Measurements from ENCODE around the gene RAB1B. TPM values are rescaled to one million over a fixed set of nuclear protein-coding genes. Genes with fewer than 3 reads are reported as not detected.
"Not testable (repeated sequence)": the region's sequence is repeated elsewhere in the genome, so short reads cannot be mapped to it uniquely, and the experiment has no call there.

RAB1B gene
- total RNA-seq, 2 donors from 2014 or later, result 116 to 178 TPM

DNA sequence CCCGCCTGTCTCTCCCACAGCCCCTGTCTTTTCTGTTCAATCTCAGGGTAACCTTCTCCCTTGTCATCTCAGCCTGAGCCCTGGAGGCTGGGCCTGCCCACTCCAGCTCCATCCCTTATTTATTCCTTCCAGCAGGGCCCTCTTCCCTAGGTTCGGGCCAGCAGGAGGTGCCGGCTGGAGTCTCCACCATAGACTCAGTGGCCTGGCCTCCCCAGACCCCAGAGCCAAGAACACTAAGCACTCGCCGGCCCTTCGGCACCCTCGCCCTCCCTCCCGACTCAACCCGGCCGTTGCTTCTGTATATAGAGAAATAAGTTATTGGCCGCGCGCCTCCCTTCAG, 1.4 kb upstream of the RAB1B start:
- ATAC-seq (replicated peaks), result no peak
- H3K27me3 Mint-ChIP-seq, result no peaks in the 10 kb centered on the region
- H3K36me3 Mint-ChIP-seq (ENCODE audit: low read depth), result peaks cover 77% of the 10 kb centered on the region
- peaks cover 16% of the 10 kb centered on the region for H3K4me1 Mint-ChIP-seq
- H3K27ac Mint-ChIP-seq, result peak overlapping the region; percentile 100
- H3K9me3 Mint-ChIP-seq, result no peaks in the 10 kb centered on the region
- H3K4me3 Mint-ChIP-seq, result peak overlapping the region; percentile 99

DNA sequence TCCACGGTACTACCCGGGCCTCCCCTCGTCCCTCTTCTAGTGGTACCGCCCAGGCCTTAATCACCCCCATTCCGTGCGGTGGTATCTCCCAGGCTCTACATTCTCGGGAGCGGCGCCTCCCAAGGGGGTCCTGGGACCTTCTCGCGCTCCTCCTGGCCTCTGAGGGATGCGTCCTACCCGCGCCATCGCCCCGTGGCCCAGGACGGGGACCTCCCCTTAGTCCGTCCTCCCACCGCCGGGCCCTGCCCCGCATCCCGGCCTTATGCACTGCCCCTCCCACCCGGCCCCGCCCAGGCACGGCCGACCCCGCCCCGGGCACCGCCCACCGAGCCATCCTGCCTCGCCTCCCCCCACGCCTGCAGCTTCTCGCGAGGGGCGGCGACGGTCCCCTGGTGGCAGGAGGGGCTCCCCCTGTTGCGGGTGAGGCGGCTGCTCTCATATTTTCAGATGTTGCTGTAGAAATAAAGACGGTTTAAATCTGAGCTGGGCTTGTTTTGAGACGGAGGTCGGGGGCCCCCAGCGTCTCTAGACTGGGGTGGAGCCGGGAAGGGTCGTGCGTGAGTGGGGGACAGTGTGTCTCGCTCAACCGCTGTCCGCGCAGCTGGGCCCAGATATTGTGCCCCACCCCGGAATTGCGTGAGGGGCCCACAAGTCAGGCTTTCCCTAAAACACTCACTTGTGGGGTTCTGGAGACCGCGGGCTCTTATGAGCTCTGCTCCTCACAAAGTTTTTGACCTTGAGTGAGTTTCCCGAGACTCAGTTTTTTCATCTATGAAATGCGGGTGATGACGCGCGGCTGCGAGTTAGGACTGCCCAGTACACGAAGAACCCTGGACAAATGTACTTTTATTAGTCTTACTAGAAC, 828 bp upstream of the RAB1B start:
- Mint-ChIP-seq H3K4me1 (peaks cover 16% of the 10 kb centered on the region), H3K4me3 (peak overlapping the region; percentile 99), H3K27me3 (no peaks in the 10 kb centered on the region), H3K36me3 (ENCODE audit: low read depth) (peaks cover 77% of the 10 kb centered on the region), H3K9me3 (no peaks in the 10 kb centered on the region), H3K27ac (peak overlapping the region; percentile 100)
- ATAC-seq (replicated peaks), result peak; percentile 70

DNA sequence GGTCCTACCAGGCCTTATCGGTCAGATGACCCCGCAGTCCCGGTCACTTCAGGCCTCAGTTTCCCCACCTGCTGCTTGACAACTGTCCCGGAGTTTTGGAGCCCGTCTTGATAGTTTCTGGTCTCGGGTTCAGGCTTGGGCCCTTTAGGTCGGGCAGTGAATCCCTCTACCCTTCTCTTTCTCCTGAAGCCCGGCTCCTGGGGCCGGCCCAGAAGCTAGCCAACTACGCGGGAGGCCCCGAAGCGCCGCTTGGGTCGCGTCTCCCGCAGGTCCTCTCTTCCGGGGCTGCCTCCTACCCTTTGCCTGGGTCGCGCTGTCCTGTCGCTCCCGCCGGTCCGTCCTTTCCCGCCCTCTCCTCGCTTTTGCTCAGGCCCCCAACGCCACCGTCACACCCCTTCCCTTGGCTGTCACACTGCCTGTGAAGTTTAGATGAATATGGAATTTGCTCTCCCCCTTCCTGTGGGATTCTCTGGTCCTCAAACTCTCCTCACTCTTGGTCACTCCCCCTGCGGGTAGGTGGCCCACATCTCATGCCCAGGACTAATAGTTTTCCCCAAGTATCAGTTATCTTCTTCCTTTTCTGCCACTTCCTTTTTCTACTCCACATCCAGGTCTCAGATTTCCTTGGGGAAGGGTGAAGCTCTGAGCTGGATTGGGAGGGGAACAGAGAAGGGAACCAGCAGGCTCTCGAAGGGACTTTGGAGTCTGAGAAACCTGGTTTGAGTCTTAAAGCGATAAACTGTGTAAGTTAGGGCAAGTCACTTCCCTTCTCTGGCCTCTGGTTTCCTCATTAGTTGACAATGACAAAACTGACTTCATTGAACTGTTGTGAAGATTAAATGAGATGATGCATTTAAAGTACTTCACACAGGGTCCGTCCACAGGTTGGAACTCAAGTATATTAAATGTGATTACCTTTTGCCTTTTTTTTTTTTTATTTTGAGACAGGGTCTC, 790 bp downstream of the RAB1B start:
- no peak for ATAC-seq (replicated peaks)
- peak overlapping the region; percentile 99 for H3K4me3 Mint-ChIP-seq
- peak overlapping the region; percentile 100 for H3K27ac Mint-ChIP-seq
- H3K36me3 Mint-ChIP-seq (ENCODE audit: low read depth), result peaks cover 77% of the 10 kb centered on the region
- H3K4me1 Mint-ChIP-seq, result peaks cover 20% of the 10 kb centered on the region
- H3K9me3 Mint-ChIP-seq, result no peaks in the 10 kb centered on the region
- no peaks in the 10 kb centered on the region for H3K27me3 Mint-ChIP-seq

DNA sequence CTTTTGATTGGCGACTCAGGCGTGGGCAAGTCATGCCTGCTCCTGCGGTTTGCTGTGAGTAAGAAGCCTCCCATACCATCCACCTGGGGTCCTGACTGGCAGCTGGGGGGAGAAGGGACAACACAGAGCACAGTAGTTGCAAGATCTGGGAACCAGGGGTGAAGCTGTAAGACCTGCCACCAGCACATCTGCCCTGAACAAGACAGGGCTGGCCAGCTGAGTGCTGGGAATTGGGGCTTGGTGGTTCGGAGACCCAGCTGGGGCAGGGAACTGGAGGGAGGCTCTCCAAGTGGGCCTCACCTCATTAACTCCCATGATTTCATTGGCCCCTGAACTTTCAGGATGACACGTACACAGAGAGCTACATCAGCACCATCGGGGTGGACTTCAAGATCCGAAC, 3.4 kb downstream of the RAB1B start:
- H3K36me3 Mint-ChIP-seq (ENCODE audit: low read depth), result peaks cover 93% of the 10 kb centered on the region
- no peaks in the 10 kb centered on the region for H3K9me3 Mint-ChIP-seq
- no peak overlapping the region for H3K4me3 Mint-ChIP-seq
- ATAC-seq (replicated peaks), result no peak
- H3K4me1 Mint-ChIP-seq, result peaks cover 20% of the 10 kb centered on the region
- H3K27ac Mint-ChIP-seq, result no peak overlapping the region
- no peaks in the 10 kb centered on the region for H3K27me3 Mint-ChIP-seq

DNA sequence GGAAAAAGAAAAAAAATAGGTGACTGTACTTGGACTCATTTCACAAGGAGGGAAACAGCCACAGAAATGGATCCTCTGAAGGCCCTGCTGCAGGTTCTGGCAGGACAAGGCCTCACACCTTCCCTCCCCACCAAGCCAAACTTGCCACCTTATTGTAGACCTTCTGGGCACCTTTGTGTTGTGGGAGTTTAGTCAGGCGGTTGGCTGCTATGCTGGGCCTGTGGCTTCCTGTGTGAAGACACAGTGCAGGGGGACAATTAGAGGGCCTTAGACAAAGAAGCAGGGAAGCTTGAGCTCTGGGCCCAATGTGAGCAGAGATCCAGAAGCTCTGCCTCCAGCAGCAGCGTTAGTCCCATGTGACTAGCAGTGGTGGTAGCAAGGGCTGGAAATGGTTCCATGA, 4.2 kb downstream of the RAB1B start:
- Mint-ChIP-seq H3K36me3 (ENCODE audit: low read depth) (peaks cover 89% of the 10 kb centered on the region), H3K27ac (no peak overlapping the region), H3K4me3 (no peak overlapping the region), H3K9me3 (no peaks in the 10 kb centered on the region), H3K27me3 (no peaks in the 10 kb centered on the region), H3K4me1 (peaks cover 15% of the 10 kb centered on the region)
- no peak for ATAC-seq (replicated peaks)

DNA sequence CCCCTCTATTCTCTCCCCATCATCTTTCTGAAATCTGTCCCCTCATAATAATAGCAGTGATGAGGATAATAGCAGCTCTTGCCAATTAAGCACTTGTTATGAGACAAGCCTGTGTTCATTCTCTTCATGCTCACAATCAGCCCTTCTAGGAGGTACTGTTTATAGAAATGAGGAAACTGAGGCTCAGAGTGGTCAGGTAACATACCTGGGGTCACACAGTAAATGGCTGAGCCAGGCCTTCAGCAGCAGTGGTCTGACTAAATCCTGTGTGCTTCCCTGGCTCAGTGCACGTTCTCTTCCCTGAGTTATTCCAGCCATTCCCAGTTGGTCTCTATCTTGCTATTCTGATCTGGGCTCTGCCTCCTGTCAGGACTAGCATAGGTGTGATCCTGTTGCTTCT, 5.8 kb downstream of the RAB1B start:
- H3K27me3 Mint-ChIP-seq, result no peaks in the 10 kb centered on the region
- H3K4me3 Mint-ChIP-seq, result no peak overlapping the region
- H3K27ac Mint-ChIP-seq, result no peak overlapping the region
- H3K9me3 Mint-ChIP-seq, result no peaks in the 10 kb centered on the region
- H3K4me1 Mint-ChIP-seq, result peaks cover 13% of the 10 kb centered on the region
- H3K36me3 Mint-ChIP-seq (ENCODE audit: low read depth), result peaks cover 76% of the 10 kb centered on the region
- ATAC-seq (replicated peaks), result no peak

DNA sequence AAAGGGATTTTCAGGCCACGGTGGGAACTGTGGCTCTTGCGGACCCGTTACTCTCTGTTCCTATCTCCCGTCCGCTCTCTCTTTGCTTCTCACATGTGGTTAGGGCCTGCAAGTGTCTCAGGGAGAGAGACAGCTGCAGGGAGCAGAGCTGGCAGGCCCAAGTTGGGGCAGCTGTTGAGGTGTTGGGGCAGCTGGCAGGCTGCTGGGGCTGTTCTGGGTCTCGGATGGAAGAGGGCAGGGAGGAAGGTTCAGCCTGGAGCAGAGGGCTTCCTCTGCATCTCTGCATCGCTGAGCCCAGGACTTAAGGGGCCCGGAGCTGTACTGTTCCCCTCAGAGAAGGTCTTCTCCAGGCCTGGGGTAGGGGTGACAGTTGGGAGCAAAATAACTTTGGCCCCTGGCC, 7.0 kb downstream of the RAB1B start:
- H3K4me1 Mint-ChIP-seq, result peaks cover 15% of the 10 kb centered on the region
- no peak for ATAC-seq (replicated peaks)
- no peaks in the 10 kb centered on the region for H3K9me3 Mint-ChIP-seq
- no peak overlapping the region for H3K27ac Mint-ChIP-seq
- H3K27me3 Mint-ChIP-seq, result no peaks in the 10 kb centered on the region
- H3K36me3 Mint-ChIP-seq (ENCODE audit: low read depth), result peaks cover 64% of the 10 kb centered on the region
- no peak overlapping the region for H3K4me3 Mint-ChIP-seq

DNA sequence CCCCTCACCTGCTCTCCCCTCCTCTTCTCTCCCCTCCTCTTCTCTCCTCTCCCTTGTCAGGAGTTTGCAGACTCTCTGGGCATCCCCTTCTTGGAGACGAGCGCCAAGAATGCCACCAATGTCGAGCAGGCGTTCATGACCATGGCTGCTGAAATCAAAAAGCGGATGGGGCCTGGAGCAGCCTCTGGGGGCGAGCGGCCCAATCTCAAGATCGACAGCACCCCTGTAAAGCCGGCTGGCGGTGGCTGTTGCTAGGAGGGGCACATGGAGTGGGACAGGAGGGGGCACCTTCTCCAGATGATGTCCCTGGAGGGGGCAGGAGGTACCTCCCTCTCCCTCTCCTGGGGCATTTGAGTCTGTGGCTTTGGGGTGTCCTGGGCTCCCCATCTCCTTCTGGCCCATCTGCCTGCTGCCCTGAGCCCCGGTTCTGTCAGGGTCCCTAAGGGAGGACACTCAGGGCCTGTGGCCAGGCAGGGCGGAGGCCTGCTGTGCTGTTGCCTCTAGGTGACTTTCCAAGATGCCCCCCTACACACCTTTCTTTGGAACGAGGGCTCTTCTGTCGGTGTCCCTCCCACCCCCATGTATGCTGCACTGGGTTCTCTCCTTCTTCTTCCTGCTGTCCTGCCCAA, 7.7 kb downstream of the RAB1B start:
- peaks cover 57% of the 10 kb centered on the region for H3K36me3 Mint-ChIP-seq (ENCODE audit: low read depth)
- H3K4me3 Mint-ChIP-seq, result no peak overlapping the region
- ATAC-seq (replicated peaks), result no peak
- H3K9me3 Mint-ChIP-seq, result no peaks in the 10 kb centered on the region
- peaks cover 10% of the 10 kb centered on the region for H3K4me1 Mint-ChIP-seq
- H3K27ac Mint-ChIP-seq, result no peak overlapping the region
- H3K27me3 Mint-ChIP-seq, result no peaks in the 10 kb centered on the region

DNA sequence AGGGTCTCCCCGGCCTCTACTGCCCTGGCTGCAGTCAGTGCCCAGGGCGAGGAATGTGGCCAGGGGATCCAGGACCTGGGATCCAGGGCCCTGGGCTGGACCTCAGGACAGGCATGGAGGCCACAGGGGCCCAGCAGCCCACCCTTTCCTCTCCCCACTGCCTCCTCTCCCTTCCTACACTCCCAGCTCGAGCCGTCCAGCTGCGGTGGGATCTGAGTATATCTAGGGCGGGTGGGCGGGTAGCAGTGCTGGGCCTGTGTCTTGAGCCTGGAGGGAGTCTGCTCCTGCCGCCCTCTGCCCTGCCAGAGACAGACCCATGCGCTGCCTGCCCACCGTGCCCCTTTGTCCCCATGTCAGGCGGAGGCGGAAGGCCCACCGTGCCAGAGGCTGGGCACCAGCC, 8.2 kb downstream of the RAB1B start:
- H3K27me3 Mint-ChIP-seq; H3K9me3 Mint-ChIP-seq; H3K4me3 Mint-ChIP-seq; ATAC-seq (replicated peaks); H3K27ac Mint-ChIP-seq: not testable (repeated sequence)
- Mint-ChIP-seq H3K4me1 (peaks cover 13% of the 10 kb centered on the region), H3K36me3 (ENCODE audit: low read depth) (peaks cover 55% of the 10 kb centered on the region)

DNA sequence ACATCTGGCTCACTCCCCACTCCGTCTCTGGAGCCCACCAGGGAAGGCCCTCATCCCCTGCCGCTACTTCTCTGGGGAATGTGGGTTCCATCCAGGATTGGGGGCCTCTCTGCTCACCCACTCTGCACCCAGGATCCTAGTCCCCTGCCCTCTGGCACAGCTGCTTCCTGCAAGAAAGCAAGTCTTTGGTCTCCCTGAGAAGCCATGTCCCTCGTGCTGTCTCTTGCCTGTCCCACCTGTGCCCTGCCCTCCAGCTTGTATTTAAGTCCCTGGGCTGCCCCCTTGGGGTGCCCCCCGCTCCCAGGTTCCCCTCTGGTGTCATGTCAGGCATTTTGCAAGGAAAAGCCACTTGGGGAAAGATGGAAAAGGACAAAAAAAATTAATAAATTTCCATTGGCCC, 8.6 kb downstream of the RAB1B start:
- peak overlapping the region; percentile 17 for H3K4me3 Mint-ChIP-seq
- H3K9me3 Mint-ChIP-seq; H3K27ac Mint-ChIP-seq; H3K27me3 Mint-ChIP-seq; ATAC-seq (replicated peaks): not testable (repeated sequence)
- peaks cover 18% of the 10 kb centered on the region for H3K4me1 Mint-ChIP-seq
- peaks cover 50% of the 10 kb centered on the region for H3K36me3 Mint-ChIP-seq (ENCODE audit: low read depth)

DNA sequence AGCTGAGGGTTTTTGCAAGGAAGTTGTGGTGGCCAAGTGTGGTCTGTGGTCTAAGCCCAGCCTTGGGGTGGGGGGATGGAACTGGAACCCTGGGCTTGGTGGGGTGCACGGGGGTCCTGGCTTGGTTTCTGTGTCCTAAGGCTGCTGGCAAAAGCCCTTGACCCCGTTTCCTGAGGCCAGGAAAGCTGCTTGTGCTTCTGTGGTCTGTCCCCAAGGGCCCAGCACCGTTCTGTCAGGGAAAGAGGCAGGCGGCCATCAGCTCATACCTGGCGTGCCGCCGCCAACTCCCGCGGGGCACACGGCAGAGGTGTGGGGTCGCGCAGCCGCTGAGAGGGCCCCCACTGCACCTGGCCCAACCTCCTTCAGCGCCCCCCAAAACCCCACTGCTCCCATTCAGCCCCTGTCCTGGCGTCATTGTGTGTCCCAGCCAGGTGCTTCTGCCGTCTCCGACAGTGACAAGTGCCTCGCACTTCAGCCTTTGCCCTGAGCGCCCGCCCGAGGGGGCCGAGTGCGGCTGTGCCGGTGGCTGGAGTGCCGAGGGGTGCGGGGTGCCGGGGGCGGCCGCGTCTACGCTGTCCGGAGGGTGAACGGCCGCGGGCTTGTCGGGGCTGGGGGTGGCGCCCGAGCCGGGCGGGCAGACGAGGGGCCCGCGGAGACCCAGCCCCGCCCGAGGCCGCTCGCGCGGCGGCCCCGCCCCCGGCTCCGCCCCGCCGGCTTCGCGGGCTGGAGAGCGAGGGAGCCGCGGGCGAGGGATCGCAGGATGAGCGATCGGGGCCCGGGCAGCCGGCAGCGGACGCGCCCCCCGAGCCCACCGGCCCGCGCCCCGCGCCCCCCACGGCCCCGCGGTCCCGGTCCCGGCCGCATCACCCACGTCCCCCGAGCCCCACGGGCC, 9.3 kb downstream of the RAB1B start, which contains the start of gene CNIH2:
Gene CNIH2 (plus strand): TSS at position 705 of the 892 bp plus-strand sequence. CDS start 282 bp downstream, outside the sequence.
- peak within 1 kb of the TSS; percentile 48 for H3K4me3 Mint-ChIP-seq
- peak; percentile 55 for ATAC-seq (replicated peaks)
- peaks cover 19% of the 10 kb centered on the region for H3K4me1 Mint-ChIP-seq

DNA sequence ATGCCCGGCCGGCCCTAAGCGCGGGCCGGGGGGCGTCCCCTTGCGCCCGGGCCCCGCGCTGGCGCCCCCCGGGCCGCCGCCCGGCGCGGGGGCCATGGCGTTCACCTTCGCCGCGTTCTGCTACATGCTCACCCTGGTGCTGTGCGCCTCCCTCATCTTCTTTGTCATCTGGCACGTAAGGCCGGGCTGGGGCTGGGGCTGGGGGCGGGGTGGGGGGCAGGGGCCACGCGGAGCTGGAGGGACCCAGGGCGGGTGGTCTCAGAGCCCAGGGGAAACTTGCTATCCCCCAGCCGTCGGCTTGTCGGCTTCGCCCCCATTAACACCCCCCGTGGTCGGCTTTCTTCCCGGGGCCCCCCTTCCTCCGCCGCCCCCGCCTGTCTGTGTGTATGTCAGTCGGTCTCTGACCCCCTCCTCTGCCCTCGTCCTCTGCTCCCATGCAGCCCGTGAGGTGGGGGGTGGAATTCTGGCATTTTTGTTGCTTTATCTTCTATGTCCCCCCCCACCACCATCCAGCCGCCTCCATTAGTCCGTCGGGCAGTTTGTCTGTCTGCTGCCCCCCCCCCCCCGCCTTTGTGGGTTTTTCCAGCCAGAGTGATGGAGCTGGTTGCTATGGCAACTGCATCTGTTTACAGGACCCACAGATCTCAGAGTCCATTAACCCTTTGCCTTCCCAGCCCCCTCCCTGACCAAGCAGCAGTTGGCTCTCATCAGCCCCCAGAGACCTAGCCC, 10.1 kb downstream of the RAB1B start:
- Mint-ChIP-seq H3K4me1 (peaks cover 15% of the 10 kb centered on the region), H3K4me3 (peak overlapping the region; percentile 48)
- ATAC-seq (replicated peaks), result no peak

More for the DNA sequence above, 9.3 kb downstream of the RAB1B start, which contains the start of gene CNIH2:
- peaks cover 44% of the 10 kb centered on the region for H3K36me3 Mint-ChIP-seq (ENCODE audit: low read depth)
- H3K9me3 Mint-ChIP-seq, result no peaks in the 10 kb centered on the region
- H3K27me3 Mint-ChIP-seq, result no peaks in the 10 kb centered on the region
- H3K27ac Mint-ChIP-seq, result no peak within 1 kb of the TSS

DNA sequence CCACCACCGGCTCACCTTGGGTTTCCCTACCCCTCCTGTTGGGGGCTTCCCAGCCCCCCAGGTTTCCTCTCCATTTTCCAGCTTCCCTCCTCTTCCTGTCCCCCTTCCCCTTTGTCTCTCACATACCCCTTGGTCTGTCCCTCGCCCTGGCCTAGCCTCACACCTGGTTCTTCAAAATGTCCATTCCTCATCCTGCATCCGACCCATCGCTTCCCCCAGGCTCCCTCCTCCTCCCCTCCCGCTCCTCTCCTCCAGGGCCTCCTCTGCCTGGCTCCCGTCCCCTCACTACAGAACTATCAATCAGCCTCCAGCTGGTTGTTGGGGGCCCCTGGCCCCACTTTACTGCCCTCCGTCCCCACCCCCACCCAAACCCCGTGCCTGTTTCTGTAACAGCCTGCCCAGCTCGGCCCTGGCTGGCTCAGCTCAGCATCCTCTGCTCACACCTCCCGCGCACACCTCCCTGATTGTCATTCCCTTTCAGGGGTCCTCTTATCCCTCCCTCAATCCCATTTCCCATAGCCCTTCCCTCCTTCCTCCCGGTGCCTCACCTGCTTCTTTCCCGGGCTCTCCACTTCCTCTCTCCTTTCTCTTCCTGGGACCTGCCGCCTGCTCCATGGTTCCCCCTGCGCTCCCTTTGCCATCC, 10.8 kb downstream of the RAB1B start:
- Mint-ChIP-seq H3K27ac (peak overlapping the region; percentile 69), H3K36me3 (ENCODE audit: low read depth) (peaks cover 29% of the 10 kb centered on the region), H3K4me1 (peaks cover 15% of the 10 kb centered on the region), H3K27me3 (no peaks in the 10 kb centered on the region), H3K4me3 (peak overlapping the region; percentile 48), H3K9me3 (no peaks in the 10 kb centered on the region)
- ATAC-seq (replicated peaks), result no peak

More for the DNA sequence above, 10.1 kb downstream of the RAB1B start:
- Mint-ChIP-seq H3K27ac (no peak overlapping the region), H3K27me3 (no peaks in the 10 kb centered on the region), H3K36me3 (ENCODE audit: low read depth) (peaks cover 36% of the 10 kb centered on the region), H3K9me3 (no peaks in the 10 kb centered on the region)
